ENCODE data around the gene TNFRSF1B. TPM values are rescaled to one million over a fixed set of nuclear protein-coding genes. Genes with fewer than 3 reads are reported as not detected.

Gene TNFRSF1B
- polyA plus RNA-seq, 1 donor from 2014 or later: not detected

DNA sequence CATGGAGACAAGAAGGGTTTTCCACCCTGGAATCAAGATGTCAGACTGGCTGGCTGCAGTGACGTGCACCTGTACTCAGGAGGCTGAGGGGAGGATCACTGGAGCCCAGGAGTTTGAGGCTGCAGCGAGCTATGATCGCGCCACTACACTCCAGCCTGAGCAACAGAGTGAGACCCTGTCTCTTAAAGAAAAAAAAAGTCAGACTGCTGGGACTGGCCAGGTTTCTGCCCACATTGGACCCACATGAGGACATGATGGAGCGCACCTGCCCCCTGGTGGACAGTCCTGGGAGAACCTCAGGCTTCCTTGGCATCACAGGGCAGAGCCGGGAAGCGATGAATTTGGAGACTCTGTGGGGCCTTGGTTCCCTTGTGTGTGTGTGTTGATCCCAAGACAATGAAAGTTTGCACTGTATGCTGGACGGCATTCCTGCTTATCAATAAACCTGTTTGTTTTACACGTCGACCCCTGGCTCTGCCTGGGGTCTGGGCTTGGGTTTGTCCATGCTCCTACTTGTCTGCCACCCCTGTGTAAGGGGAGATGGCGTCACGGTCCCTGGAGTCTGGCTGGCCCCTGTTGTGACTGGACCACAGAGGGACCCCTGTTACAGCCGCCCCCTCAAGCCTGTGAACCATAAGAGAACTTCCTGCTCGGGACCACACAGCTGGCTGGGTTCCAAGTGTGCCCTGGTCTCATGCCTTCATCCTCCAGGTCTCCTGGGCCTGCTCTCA is 42.1 kb downstream of the TNFRSF1B start:
- Histone ChIP-seq H3K9ac (ENCODE audit: low read length) (peak overlapping the region; percentile 5), H3K27ac (ENCODE audit: low read length) (no peak overlapping the region)

DNA sequence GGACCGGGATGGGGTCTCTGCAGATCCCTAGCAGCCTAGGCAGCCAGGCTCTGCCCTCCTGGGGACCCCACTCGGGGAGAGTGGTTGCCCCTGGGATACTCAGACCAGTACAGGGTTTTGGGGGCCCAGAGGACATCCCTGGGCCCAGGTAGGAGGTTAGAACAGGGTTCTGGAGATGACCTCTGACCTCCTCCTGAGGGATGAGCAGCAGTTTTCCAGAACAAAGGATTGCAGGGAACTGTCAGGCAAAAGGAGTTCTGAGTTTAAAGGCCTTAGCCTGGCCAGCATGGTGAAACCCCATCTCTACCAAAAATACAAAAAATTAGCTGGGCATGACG is 42.7 kb downstream of the TNFRSF1B start:
- Histone ChIP-seq H4K20me1 (ENCODE audit: insufficient read depth) (no peaks in the 10 kb centered on the region), H3K36me3 (ENCODE audit: insufficient read depth, low read length) (no peaks in the 10 kb centered on the region), H3F3A (ENCODE audit: insufficient read depth, low read length, poor library complexity, severe bottlenecking) (no peaks in the 10 kb centered on the region), H3K4me3 (ENCODE audit: low read length) (no peak overlapping the region), H3K9me3 (ENCODE audit: low read length) (no peaks in the 10 kb centered on the region), H2AFZ (ENCODE audit: low read depth, low read length) (no peak overlapping the region), H3K9ac (ENCODE audit: low read length) (peak overlapping the region; percentile 5), H3K27ac (ENCODE audit: low read length) (no peak overlapping the region), H3K27me3 (ENCODE audit: insufficient read depth, low read depth, low read length) (no peaks in the 10 kb centered on the region), H3K4me2 (ENCODE audit: low read length) (no peak overlapping the region), H3K79me2 (replicated peaks; ENCODE audit: insufficient read depth, low read length) (no peaks in the 10 kb centered on the region), H3K9me2 (ENCODE audit: insufficient read depth, low read length) (no peaks in the 10 kb centered on the region)
- no peak for TF ChIP-seq TAF1 (IDR thresholded peaks at IDR 0.05; ENCODE audit: low read depth)
- no peak for TF ChIP-seq RAD21 (conservative IDR thresholded peaks at IDR 0.05)
- TF ChIP-seq MXI1 (conservative IDR thresholded peaks at IDR 0.05; ENCODE audit: poor library complexity, severe bottlenecking): no peak
- TF ChIP-seq CTCF (IDR thresholded peaks at IDR 0.05; ENCODE audit: poor library complexity, severe bottlenecking): no peak
- TF ChIP-seq EP300 (conservative IDR thresholded peaks at IDR 0.05; ENCODE audit: poor library complexity, severe bottlenecking): no peak
- no peak for TF ChIP-seq EZH2 (IDR thresholded peaks at IDR 0.05; ENCODE audit: borderline replicate concordance, insufficient read depth, low read length, poor library complexity, severe bottlenecking)
- no peak for TF ChIP-seq POLR2AphosphoS5 (IDR thresholded peaks at IDR 0.05)
- TF ChIP-seq, protein P1, sequence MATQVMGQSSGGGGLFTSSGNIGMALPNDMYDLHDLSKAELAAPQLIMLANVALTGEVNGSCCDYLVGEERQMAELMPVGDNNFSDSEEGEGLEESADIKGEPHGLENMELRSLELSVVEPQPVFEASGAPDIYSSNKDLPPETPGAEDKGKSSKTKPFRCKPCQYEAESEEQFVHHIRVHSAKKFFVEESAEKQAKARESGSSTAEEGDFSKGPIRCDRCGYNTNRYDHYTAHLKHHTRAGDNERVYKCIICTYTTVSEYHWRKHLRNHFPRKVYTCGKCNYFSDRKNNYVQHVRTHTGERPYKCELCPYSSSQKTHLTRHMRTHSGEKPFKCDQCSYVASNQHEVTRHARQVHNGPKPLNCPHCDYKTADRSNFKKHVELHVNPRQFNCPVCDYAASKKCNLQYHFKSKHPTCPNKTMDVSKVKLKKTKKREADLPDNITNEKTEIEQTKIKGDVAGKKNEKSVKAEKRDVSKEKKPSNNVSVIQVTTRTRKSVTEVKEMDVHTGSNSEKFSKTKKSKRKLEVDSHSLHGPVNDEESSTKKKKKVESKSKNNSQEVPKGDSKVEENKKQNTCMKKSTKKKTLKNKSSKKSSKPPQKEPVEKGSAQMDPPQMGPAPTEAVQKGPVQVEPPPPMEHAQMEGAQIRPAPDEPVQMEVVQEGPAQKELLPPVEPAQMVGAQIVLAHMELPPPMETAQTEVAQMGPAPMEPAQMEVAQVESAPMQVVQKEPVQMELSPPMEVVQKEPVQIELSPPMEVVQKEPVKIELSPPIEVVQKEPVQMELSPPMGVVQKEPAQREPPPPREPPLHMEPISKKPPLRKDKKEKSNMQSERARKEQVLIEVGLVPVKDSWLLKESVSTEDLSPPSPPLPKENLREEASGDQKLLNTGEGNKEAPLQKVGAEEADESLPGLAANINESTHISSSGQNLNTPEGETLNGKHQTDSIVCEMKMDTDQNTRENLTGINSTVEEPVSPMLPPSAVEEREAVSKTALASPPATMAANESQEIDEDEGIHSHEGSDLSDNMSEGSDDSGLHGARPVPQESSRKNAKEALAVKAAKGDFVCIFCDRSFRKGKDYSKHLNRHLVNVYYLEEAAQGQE (IDR thresholded peaks at IDR 0.05; ENCODE audit: borderline replicate concordance): no peak

More for the DNA sequence above, 42.1 kb downstream of the TNFRSF1B start:
- Histone ChIP-seq H2AFZ (ENCODE audit: low read depth, low read length) (no peak overlapping the region), H3K9me2 (ENCODE audit: insufficient read depth, low read length) (no peaks in the 10 kb centered on the region), H4K20me1 (ENCODE audit: insufficient read depth) (no peaks in the 10 kb centered on the region), H3K79me2 (replicated peaks; ENCODE audit: insufficient read depth, low read length) (no peaks in the 10 kb centered on the region), H3K4me2 (ENCODE audit: low read length) (no peak overlapping the region), H3K27me3 (ENCODE audit: insufficient read depth, low read depth, low read length) (no peaks in the 10 kb centered on the region), H3K36me3 (ENCODE audit: insufficient read depth, low read length) (no peaks in the 10 kb centered on the region), H3K9me3 (ENCODE audit: low read length) (no peaks in the 10 kb centered on the region), H3F3A (ENCODE audit: insufficient read depth, low read length, poor library complexity, severe bottlenecking) (no peaks in the 10 kb centered on the region), H3K4me3 (ENCODE audit: low read length) (no peak overlapping the region)
- TF ChIP-seq EP300 (conservative IDR thresholded peaks at IDR 0.05; ENCODE audit: poor library complexity, severe bottlenecking): no peak
- TF ChIP-seq CTCF (IDR thresholded peaks at IDR 0.05; ENCODE audit: poor library complexity, severe bottlenecking): peak; percentile 94
- no peak for TF ChIP-seq POLR2AphosphoS5 (IDR thresholded peaks at IDR 0.05)
- TF ChIP-seq RAD21 (conservative IDR thresholded peaks at IDR 0.05): peak; percentile 93
- no peak for TF ChIP-seq MXI1 (conservative IDR thresholded peaks at IDR 0.05; ENCODE audit: poor library complexity, severe bottlenecking)
- TF ChIP-seq TAF1 (IDR thresholded peaks at IDR 0.05; ENCODE audit: low read depth): no peak
- TF ChIP-seq, protein P1 (IDR thresholded peaks at IDR 0.05; ENCODE audit: borderline replicate concordance): no peak
- TF ChIP-seq EZH2 (IDR thresholded peaks at IDR 0.05; ENCODE audit: borderline replicate concordance, insufficient read depth, low read length, poor library complexity, severe bottlenecking): no peak
- TF ChIP-seq SMC3 (conservative IDR thresholded peaks at IDR 0.05; ENCODE audit: poor library complexity): peak; percentile 95

Data from neural cell (in vitro differentiated cells).